ENCODE results near the gene RBM41.
"Not testable (repeated sequence)": the region's sequence is repeated elsewhere in the genome, so short reads cannot be mapped to it uniquely, and the experiment has no call there.

Gene RBM41

GRCh38 chrX:107155621-107156430, 37.2 kb upstream of the RBM41 start:
- H3K4me3 ChIP-seq (ENCODE audit: low read length in 2 of 2) = not testable (repeated sequence)

GRCh38 chrX:107154787-107155620, 36.4 kb upstream of the RBM41 start:
- H2AK5ac ChIP-seq (ENCODE audit: low read depth, low read length) = no peak overlapping the region
- no peaks in the 10 kb centered on the region for H3K79me1 ChIP-seq (ENCODE audit: low read depth, low read length)
- no peak overlapping the region for H2AFZ ChIP-seq (ENCODE audit: low read length)
- H3K4me1 ChIP-seq (ENCODE audit: control insufficient read depth in 2 of 2, insufficient read depth in 1 of 2, low read depth in 1 of 2, low read length in 2 of 2) = peaks cover 0 to 1% of the 10 kb centered on the region in 2 donors
- H4K91ac ChIP-seq (ENCODE audit: low read depth, low read length, poor library complexity) = no peak overlapping the region
- H3K14ac ChIP-seq (ENCODE audit: low read length) = no peak overlapping the region
- no peak overlapping the region for H3K27ac ChIP-seq (replicated peaks; ENCODE audit: low read length)
- H3K18ac ChIP-seq (ENCODE audit: low read length) = no peak overlapping the region
- H4K8ac ChIP-seq (ENCODE audit: low read depth, low read length) = no peak overlapping the region
- no peak overlapping the region for H2BK15ac ChIP-seq (ENCODE audit: low read length)
- no peak overlapping the region for H2BK120ac ChIP-seq (ENCODE audit: low read depth, low read length)
- no peak overlapping the region for H3K4me3 ChIP-seq (ENCODE audit: low read length in 2 of 2)
- no peak overlapping the region for H2BK5ac ChIP-seq (ENCODE audit: low read length)
- WGBS, 2 donors (ENCODE audit: extremely low coverage in 2 of 2, insufficient read length in 2 of 2, insufficient replicate concordance in 1 of 2) = no CpG with 5 or more reads among the region's 6 CpGs
- no peak overlapping the region for H3K23ac ChIP-seq (ENCODE audit: low read depth, low read length, poor library complexity)
- no peak overlapping the region for H2BK12ac ChIP-seq (ENCODE audit: low read length)
- H3K4me2 ChIP-seq (ENCODE audit: insufficient read depth, low read length, poor library complexity, severe bottlenecking) = no peak overlapping the region
- H3K9me3 ChIP-seq (replicated peaks in 1 of 2; ENCODE audit: control insufficient read depth in 2 of 2, insufficient read depth in 1 of 2, low read depth in 1 of 2, low read length in 2 of 2) = no peaks in the 10 kb centered on the region
- peaks cover 0 to 5% of the 10 kb centered on the region in 2 donors for H3K36me3 ChIP-seq (replicated peaks in 1 of 2; ENCODE audit: control insufficient read depth in 2 of 2, insufficient read depth in 2 of 2, low read length in 2 of 2)
- no peaks in the 10 kb centered on the region for H3K27me3 ChIP-seq (ENCODE audit: control insufficient read depth in 3 of 3, insufficient read depth in 3 of 3, low read depth in 1 of 3, low read length in 3 of 3)
- DNase-seq (ENCODE audit: low spot score) = no peak
- H3K4ac ChIP-seq (ENCODE audit: low read length) = no peak overlapping the region
- no peak overlapping the region for H3K9ac ChIP-seq (ENCODE audit: low read depth, low read length, poor library complexity)

More at GRCh38 chrX:107155621-107156430, 37.2 kb upstream of the RBM41 start:
- H3K23ac ChIP-seq (ENCODE audit: low read depth, low read length, poor library complexity); H3K4me2 ChIP-seq (ENCODE audit: insufficient read depth, low read length, poor library complexity, severe bottlenecking); H3K79me1 ChIP-seq (ENCODE audit: low read depth, low read length); H2BK120ac ChIP-seq (ENCODE audit: low read depth, low read length); H3K36me3 ChIP-seq (replicated peaks in 1 of 2; ENCODE audit: control insufficient read depth in 2 of 2, insufficient read depth in 2 of 2, low read length in 2 of 2); H2AFZ ChIP-seq (ENCODE audit: low read length); H3K4me1 ChIP-seq (ENCODE audit: control insufficient read depth in 2 of 2, insufficient read depth in 1 of 2, low read depth in 1 of 2, low read length in 2 of 2); H3K14ac ChIP-seq (ENCODE audit: low read length); H3K18ac ChIP-seq (ENCODE audit: low read length); H4K8ac ChIP-seq (ENCODE audit: low read depth, low read length); H2BK15ac ChIP-seq (ENCODE audit: low read length); H3K27ac ChIP-seq (replicated peaks; ENCODE audit: low read length); H3K27me3 ChIP-seq (ENCODE audit: control insufficient read depth in 3 of 3, insufficient read depth in 3 of 3, low read depth in 1 of 3, low read length in 3 of 3); H2AK5ac ChIP-seq (ENCODE audit: low read depth, low read length); DNase-seq (ENCODE audit: low spot score); H4K91ac ChIP-seq (ENCODE audit: low read depth, low read length, poor library complexity); H3K4ac ChIP-seq (ENCODE audit: low read length); H2BK12ac ChIP-seq (ENCODE audit: low read length); H2BK5ac ChIP-seq (ENCODE audit: low read length); H3K9ac ChIP-seq (ENCODE audit: low read depth, low read length, poor library complexity); H3K9me3 ChIP-seq (replicated peaks in 1 of 2; ENCODE audit: control insufficient read depth in 2 of 2, insufficient read depth in 1 of 2, low read depth in 1 of 2, low read length in 2 of 2): not testable (repeated sequence)
- no CpG with 5 or more reads among the region's 32 CpGs for WGBS, 2 donors (ENCODE audit: extremely low coverage in 2 of 2, insufficient read length in 2 of 2, insufficient replicate concordance in 1 of 2)

- no CpG with 5 or more reads among the region's 5 CpGs for WGBS, 2 donors (ENCODE audit: extremely low coverage in 2 of 2, insufficient read length in 2 of 2, insufficient replicate concordance in 1 of 2)
- H2BK12ac ChIP-seq (ENCODE audit: low read length) = no peak overlapping the region
- H4K91ac ChIP-seq (ENCODE audit: low read depth, low read length, poor library complexity) = no peak overlapping the region
- H3K14ac ChIP-seq (ENCODE audit: low read length) = no peak overlapping the region
- H3K79me1 ChIP-seq (ENCODE audit: low read depth, low read length) = no peaks in the 10 kb centered on the region
- DNase-seq (ENCODE audit: low spot score) = no peak
- H3K4ac ChIP-seq (ENCODE audit: low read length) = no peak overlapping the region
- no peak overlapping the region for H3K4me3 ChIP-seq (ENCODE audit: low read length in 2 of 2)
- H3K9me3 ChIP-seq (replicated peaks in 1 of 2; ENCODE audit: control insufficient read depth in 2 of 2, insufficient read depth in 1 of 2, low read depth in 1 of 2, low read length in 2 of 2) = no peaks in the 10 kb centered on the region
- peaks cover 0 to 1% of the 10 kb centered on the region in 2 donors for H3K4me1 ChIP-seq (ENCODE audit: control insufficient read depth in 2 of 2, insufficient read depth in 1 of 2, low read depth in 1 of 2, low read length in 2 of 2)
- no peak overlapping the region for H2BK120ac ChIP-seq (ENCODE audit: low read depth, low read length)
- H3K4me2 ChIP-seq (ENCODE audit: insufficient read depth, low read length, poor library complexity, severe bottlenecking) = no peak overlapping the region
- H2BK15ac ChIP-seq (ENCODE audit: low read length) = no peak overlapping the region
- no peak overlapping the region for H2AK5ac ChIP-seq (ENCODE audit: low read depth, low read length)
- no peak overlapping the region for H3K9ac ChIP-seq (ENCODE audit: low read depth, low read length, poor library complexity)
- H2BK5ac ChIP-seq (ENCODE audit: low read length) = no peak overlapping the region
- H3K18ac ChIP-seq (ENCODE audit: low read length) = no peak overlapping the region
- H3K27ac ChIP-seq (replicated peaks; ENCODE audit: low read length) = no peak overlapping the region
- H3K23ac ChIP-seq (ENCODE audit: low read depth, low read length, poor library complexity) = no peak overlapping the region
- H2AFZ ChIP-seq (ENCODE audit: low read length) = no peak overlapping the region
- no peaks in the 10 kb centered on the region for H3K27me3 ChIP-seq (ENCODE audit: control insufficient read depth in 3 of 3, insufficient read depth in 3 of 3, low read depth in 1 of 3, low read length in 3 of 3)
- peaks cover 0 to 5% of the 10 kb centered on the region in 2 donors for H3K36me3 ChIP-seq (replicated peaks in 1 of 2; ENCODE audit: control insufficient read depth in 2 of 2, insufficient read depth in 2 of 2, low read length in 2 of 2)
- H4K8ac ChIP-seq (ENCODE audit: low read depth, low read length) = no peak overlapping the region
Measured at GRCh38 chrX:107153005-107153404, 34.4 kb upstream of the RBM41 start.

GRCh38 chrX:107146670-107147069, 28.0 kb upstream of the RBM41 start:
- H3K9ac ChIP-seq (ENCODE audit: low read depth, low read length, poor library complexity) = no peak overlapping the region
- no peak overlapping the region for H2AK5ac ChIP-seq (ENCODE audit: low read depth, low read length)
- H2AFZ ChIP-seq (ENCODE audit: low read length) = no peak overlapping the region
- no peak overlapping the region for H4K8ac ChIP-seq (ENCODE audit: low read depth, low read length)
- H3K4me1 ChIP-seq (ENCODE audit: control insufficient read depth in 2 of 2, insufficient read depth in 1 of 2, low read depth in 1 of 2, low read length in 2 of 2) = no peaks in the 10 kb centered on the region
- no peak overlapping the region for H2BK15ac ChIP-seq (ENCODE audit: low read length)
- DNase-seq (ENCODE audit: low spot score) = no peak
- no peak overlapping the region for H3K23ac ChIP-seq (ENCODE audit: low read depth, low read length, poor library complexity)
- H3K27ac ChIP-seq (replicated peaks; ENCODE audit: low read length) = no peak overlapping the region
- H3K4me2 ChIP-seq (ENCODE audit: insufficient read depth, low read length, poor library complexity, severe bottlenecking) = no peak overlapping the region
- peaks cover 0 to 17% of the 10 kb centered on the region in 2 donors for H3K36me3 ChIP-seq (replicated peaks in 1 of 2; ENCODE audit: control insufficient read depth in 2 of 2, insufficient read depth in 2 of 2, low read length in 2 of 2)
- no peaks in the 10 kb centered on the region for H3K27me3 ChIP-seq (ENCODE audit: control insufficient read depth in 3 of 3, insufficient read depth in 3 of 3, low read depth in 1 of 3, low read length in 3 of 3)
- no peak overlapping the region for H3K4me3 ChIP-seq (ENCODE audit: low read length in 2 of 2)
- H2BK12ac ChIP-seq (ENCODE audit: low read length) = no peak overlapping the region
- no peaks in the 10 kb centered on the region for H3K9me3 ChIP-seq (replicated peaks in 1 of 2; ENCODE audit: control insufficient read depth in 2 of 2, insufficient read depth in 1 of 2, low read depth in 1 of 2, low read length in 2 of 2)
- no peak overlapping the region for H3K18ac ChIP-seq (ENCODE audit: low read length)
- H3K79me1 ChIP-seq (ENCODE audit: low read depth, low read length) = no peaks in the 10 kb centered on the region
- H3K14ac ChIP-seq (ENCODE audit: low read length) = no peak overlapping the region
- no peak overlapping the region for H2BK5ac ChIP-seq (ENCODE audit: low read length)
- H3K4ac ChIP-seq (ENCODE audit: low read length) = no peak overlapping the region
- no peak overlapping the region for H2BK120ac ChIP-seq (ENCODE audit: low read depth, low read length)
- H4K91ac ChIP-seq (ENCODE audit: low read depth, low read length, poor library complexity) = no peak overlapping the region
